HepG2 (cell line): Measurements from ENCODE around the gene PARVB.

ENCODE experiments used
- CREB1 ChIP-seq, 2 experiments: fragments of 450-650 bp in 1 of 2; IDR thresholded peaks; 2 replicates each; pipeline ENCODE4 v1.6.1; 2016 to 2017; ENCODE audit warnings: control low read depth in 1 of 2, mild to moderate bottlenecking in 1 of 2, missing compliant biosample characterization in 1 of 2, missing genetic modification characterization in 1 of 2
- HNRNPH1 ChIP-seq: fragments of 200-400 bp; formaldehyde crosslinking; optimal IDR thresholded peaks from 2 replicates; pipeline ENCODE3; 2017; ENCODE audit warnings: mild to moderate bottlenecking, low read depth, low read length
- HOXD1 ChIP-seq: sonication (generic); formaldehyde crosslinking; IDR thresholded peaks from 2 replicates; pipeline ENCODE4 v1.5.0; 2020; ENCODE audit warnings: missing genetic modification reagents
- SP4 ChIP-seq: sonication (generic); formaldehyde crosslinking; IDR thresholded peaks from 2 replicates; pipeline ENCODE4 v1.8.1; 2023; ENCODE audit warnings: mild to moderate bottlenecking, missing genetic modification reagents
- TRIM24 ChIP-seq: sonication (generic); formaldehyde crosslinking; IDR thresholded peaks from 2 replicates; pipeline ENCODE4 v1.8.0; 2022; ENCODE audit warnings: mild to moderate bottlenecking, missing genetic modification reagents

GRCh38 chr22:44004104-44004460 is 20.0 kb upstream of the PARVB start:
- TF ChIP-seq CREB1 (IDR thresholded peaks at IDR 0.05) (no peak), CREB1 (CRISPR knock-in tag; IDR thresholded peaks at IDR 0.05) (no peak), TRIM24 (no peak), HNRNPH1 (no peak), SP4 (CRISPR knock-in tag) (no peak), HOXD1 (CRISPR knock-in tag) (no peak)
